Measurements from ENCODE around the gene ST3GAL3. TPM values are rescaled to one million over a fixed set of nuclear protein-coding genes. Genes with fewer than 3 reads are reported as not detected.
"Not testable (repeated sequence)": the region's sequence is repeated elsewhere in the genome, so short reads cannot be mapped to it uniquely, and the experiment has no call there.

ST3GAL3 gene
- total RNA-seq, 1 donor from 2014 or later = 5.5 TPM

- ATAC-seq = peak; percentile 54
Measured at GRCh38 chr1:43822040-43822690, 114.8 kb downstream of the ST3GAL3 start.

GRCh38 chr1:43824795-43825194 is 117.5 kb downstream of the ST3GAL3 start:
- ATAC-seq = no peak

- no peak for ATAC-seq
Measured at GRCh38 chr1:43828574-43828973, 121.2 kb downstream of the ST3GAL3 start.

GRCh38 chr1:43830802-43831201 is 123.5 kb downstream of the ST3GAL3 start:
- no peak for ATAC-seq

- ATAC-seq = no peak
Measured at GRCh38 chr1:43831851-43832250, 124.5 kb downstream of the ST3GAL3 start.

- peak; percentile 45 for ATAC-seq
Measured at GRCh38 chr1:43832255-43832654, 124.9 kb downstream of the ST3GAL3 start.

- ATAC-seq = no peak
Measured at GRCh38 chr1:43832998-43833397, 125.7 kb downstream of the ST3GAL3 start.

GRCh38 chr1:43833902-43834279 is 126.6 kb downstream of the ST3GAL3 start:
- not testable (repeated sequence) for ATAC-seq

- no peak for ATAC-seq
Measured at GRCh38 chr1:43834280-43835081, 127.1 kb downstream of the ST3GAL3 start.

GRCh38 chr1:43835082-43836021 is 128.0 kb downstream of the ST3GAL3 start:
- ATAC-seq = no peak

GRCh38 chr1:43836267-43836951 is 129.1 kb downstream of the ST3GAL3 start:
- ATAC-seq = peak; percentile 71

- no peak for ATAC-seq
Measured at GRCh38 chr1:43839056-43839455, 131.7 kb downstream of the ST3GAL3 start.

- no peak for ATAC-seq
Measured at GRCh38 chr1:43841321-43842174, 134.2 kb downstream of the ST3GAL3 start.

- no peak for ATAC-seq
Measured at GRCh38 chr1:43842175-43842498, 134.8 kb downstream of the ST3GAL3 start.

- ATAC-seq = no peak
Measured at GRCh38 chr1:43843684-43844083, 136.3 kb downstream of the ST3GAL3 start.

GRCh38 chr1:43844114-43844513 is 136.8 kb downstream of the ST3GAL3 start:
- no peak for ATAC-seq

- ATAC-seq = no peak
Measured at GRCh38 chr1:43847290-43847689, 140.0 kb downstream of the ST3GAL3 start.

- ATAC-seq = no peak
Measured at GRCh38 chr1:43847882-43848281, 140.5 kb downstream of the ST3GAL3 start.

GRCh38 chr1:43849670-43850069 is 142.3 kb downstream of the ST3GAL3 start:
- no peak for ATAC-seq

- no peak for ATAC-seq
Measured at GRCh38 chr1:43850591-43851233, 143.4 kb downstream of the ST3GAL3 start.
